ENCODE measurements around the gene SYT8. TPM values are rescaled to one million over a fixed set of nuclear protein-coding genes. Genes with fewer than 3 reads are reported as not detected.

The SYT8 gene
- total and polyA plus RNA-seq, 2 experiments from 2014 or later: not detected

DNA sequence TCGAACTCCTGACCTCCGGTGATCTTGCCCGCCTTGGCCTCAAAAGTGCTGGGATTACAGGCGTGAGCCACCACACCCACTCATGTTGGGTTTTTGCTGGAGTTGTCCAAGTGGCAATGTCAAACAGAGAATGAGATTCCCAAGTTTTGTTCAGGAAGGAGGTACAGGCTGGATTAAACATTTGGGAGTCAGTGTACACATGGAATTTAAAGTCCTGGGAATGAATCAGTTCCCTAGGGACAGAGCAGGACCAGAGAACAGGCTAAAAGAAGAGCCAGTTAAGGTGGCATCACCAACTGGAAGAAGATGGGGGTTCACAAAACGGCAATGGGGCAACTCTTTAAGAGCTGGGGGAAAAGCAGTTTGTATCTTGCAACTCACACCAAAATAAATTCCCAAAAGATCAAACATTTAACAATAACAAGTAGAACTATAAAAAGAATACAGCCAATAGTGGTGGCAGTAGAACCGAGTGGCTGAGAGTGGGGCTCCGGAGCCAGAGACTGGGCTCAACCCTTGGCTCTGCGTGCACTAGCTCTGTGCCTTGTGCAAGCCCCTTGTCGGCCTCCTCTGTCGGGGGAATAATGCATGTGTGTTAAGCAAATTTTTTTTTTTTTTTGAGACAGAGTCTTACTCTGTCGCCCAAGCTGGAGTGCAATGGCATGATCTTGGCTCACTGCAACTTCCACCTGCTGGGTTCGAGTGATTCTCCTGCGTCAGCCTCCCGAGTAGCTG is 37.2 kb upstream of the SYT8 start:
- H3K27me3 Mint-ChIP-seq (ENCODE audit: insufficient read depth, low read depth, poor library complexity): peaks cover 2% of the 10 kb centered on the region
- no peak for ATAC-seq
- no peaks in the 10 kb centered on the region for H3K79me2 ChIP-seq (replicated peaks; ENCODE audit: insufficient read depth)

More for the DNA sequence above, 37.2 kb upstream of the SYT8 start:
- Histone ChIP-seq H3K27me3 (ENCODE audit: insufficient read depth) (no peaks in the 10 kb centered on the region), H3K4me1 (ENCODE audit: insufficient read depth) (no peaks in the 10 kb centered on the region), H3K4me3 (no peak overlapping the region), H3K9me2 (ENCODE audit: insufficient read depth) (no peaks in the 10 kb centered on the region), H3K36me3 (ENCODE audit: insufficient read depth) (no peaks in the 10 kb centered on the region), H3K4me2 (no peak overlapping the region), H3F3A (replicated peaks; ENCODE audit: low read depth) (no peaks in the 10 kb centered on the region), H2AFZ (no peak overlapping the region), H3K27ac (ENCODE audit: low read depth) (no peak overlapping the region), H4K20me1 (replicated peaks; ENCODE audit: insufficient read depth) (no peaks in the 10 kb centered on the region)
- Mint-ChIP-seq H3K27ac (no peak overlapping the region), H3K36me3 (ENCODE audit: low read depth) (no peaks in the 10 kb centered on the region), H3K9me3 (no peaks in the 10 kb centered on the region), H3K4me1 (no peaks in the 10 kb centered on the region), H3K4me3 (no peak overlapping the region)
- TF ChIP-seq ZNF331 (CRISPR knock-in tag; IDR thresholded peaks at IDR 0.05; ENCODE audit: low read depth) (no peak), NANOG (IDR thresholded peaks at IDR 0.05; ENCODE audit: borderline replicate concordance) (no peak), REST (IDR thresholded peaks at IDR 0.05; ENCODE audit: unreplicated experiment) (no peak), EZH2 (IDR thresholded peaks at IDR 0.05; ENCODE audit: low read depth, unreplicated experiment) (no peak), CTCF (conservative IDR thresholded peaks at IDR 0.05; ENCODE audit: low read depth in 2 of 2) (no peak), JUNB (IDR thresholded peaks at IDR 0.05; ENCODE audit: unreplicated experiment) (no peak), STAT1 (IDR thresholded peaks at IDR 0.05; ENCODE audit: unreplicated experiment) (no peak), CREB1 (CRISPR knock-in tag; IDR thresholded peaks at IDR 0.05; ENCODE audit: low read depth) (no peak), ZNF114 (CRISPR knock-in tag; IDR thresholded peaks at IDR 0.05) (no peak), EZH2phosphoT487 (IDR thresholded peaks at IDR 0.05; ENCODE audit: unreplicated experiment) (no peak), POLR2AphosphoS5 (IDR thresholded peaks at IDR 0.05; ENCODE audit: low read depth) (no peak)
- TF ChIP-seq, protein P1, sequence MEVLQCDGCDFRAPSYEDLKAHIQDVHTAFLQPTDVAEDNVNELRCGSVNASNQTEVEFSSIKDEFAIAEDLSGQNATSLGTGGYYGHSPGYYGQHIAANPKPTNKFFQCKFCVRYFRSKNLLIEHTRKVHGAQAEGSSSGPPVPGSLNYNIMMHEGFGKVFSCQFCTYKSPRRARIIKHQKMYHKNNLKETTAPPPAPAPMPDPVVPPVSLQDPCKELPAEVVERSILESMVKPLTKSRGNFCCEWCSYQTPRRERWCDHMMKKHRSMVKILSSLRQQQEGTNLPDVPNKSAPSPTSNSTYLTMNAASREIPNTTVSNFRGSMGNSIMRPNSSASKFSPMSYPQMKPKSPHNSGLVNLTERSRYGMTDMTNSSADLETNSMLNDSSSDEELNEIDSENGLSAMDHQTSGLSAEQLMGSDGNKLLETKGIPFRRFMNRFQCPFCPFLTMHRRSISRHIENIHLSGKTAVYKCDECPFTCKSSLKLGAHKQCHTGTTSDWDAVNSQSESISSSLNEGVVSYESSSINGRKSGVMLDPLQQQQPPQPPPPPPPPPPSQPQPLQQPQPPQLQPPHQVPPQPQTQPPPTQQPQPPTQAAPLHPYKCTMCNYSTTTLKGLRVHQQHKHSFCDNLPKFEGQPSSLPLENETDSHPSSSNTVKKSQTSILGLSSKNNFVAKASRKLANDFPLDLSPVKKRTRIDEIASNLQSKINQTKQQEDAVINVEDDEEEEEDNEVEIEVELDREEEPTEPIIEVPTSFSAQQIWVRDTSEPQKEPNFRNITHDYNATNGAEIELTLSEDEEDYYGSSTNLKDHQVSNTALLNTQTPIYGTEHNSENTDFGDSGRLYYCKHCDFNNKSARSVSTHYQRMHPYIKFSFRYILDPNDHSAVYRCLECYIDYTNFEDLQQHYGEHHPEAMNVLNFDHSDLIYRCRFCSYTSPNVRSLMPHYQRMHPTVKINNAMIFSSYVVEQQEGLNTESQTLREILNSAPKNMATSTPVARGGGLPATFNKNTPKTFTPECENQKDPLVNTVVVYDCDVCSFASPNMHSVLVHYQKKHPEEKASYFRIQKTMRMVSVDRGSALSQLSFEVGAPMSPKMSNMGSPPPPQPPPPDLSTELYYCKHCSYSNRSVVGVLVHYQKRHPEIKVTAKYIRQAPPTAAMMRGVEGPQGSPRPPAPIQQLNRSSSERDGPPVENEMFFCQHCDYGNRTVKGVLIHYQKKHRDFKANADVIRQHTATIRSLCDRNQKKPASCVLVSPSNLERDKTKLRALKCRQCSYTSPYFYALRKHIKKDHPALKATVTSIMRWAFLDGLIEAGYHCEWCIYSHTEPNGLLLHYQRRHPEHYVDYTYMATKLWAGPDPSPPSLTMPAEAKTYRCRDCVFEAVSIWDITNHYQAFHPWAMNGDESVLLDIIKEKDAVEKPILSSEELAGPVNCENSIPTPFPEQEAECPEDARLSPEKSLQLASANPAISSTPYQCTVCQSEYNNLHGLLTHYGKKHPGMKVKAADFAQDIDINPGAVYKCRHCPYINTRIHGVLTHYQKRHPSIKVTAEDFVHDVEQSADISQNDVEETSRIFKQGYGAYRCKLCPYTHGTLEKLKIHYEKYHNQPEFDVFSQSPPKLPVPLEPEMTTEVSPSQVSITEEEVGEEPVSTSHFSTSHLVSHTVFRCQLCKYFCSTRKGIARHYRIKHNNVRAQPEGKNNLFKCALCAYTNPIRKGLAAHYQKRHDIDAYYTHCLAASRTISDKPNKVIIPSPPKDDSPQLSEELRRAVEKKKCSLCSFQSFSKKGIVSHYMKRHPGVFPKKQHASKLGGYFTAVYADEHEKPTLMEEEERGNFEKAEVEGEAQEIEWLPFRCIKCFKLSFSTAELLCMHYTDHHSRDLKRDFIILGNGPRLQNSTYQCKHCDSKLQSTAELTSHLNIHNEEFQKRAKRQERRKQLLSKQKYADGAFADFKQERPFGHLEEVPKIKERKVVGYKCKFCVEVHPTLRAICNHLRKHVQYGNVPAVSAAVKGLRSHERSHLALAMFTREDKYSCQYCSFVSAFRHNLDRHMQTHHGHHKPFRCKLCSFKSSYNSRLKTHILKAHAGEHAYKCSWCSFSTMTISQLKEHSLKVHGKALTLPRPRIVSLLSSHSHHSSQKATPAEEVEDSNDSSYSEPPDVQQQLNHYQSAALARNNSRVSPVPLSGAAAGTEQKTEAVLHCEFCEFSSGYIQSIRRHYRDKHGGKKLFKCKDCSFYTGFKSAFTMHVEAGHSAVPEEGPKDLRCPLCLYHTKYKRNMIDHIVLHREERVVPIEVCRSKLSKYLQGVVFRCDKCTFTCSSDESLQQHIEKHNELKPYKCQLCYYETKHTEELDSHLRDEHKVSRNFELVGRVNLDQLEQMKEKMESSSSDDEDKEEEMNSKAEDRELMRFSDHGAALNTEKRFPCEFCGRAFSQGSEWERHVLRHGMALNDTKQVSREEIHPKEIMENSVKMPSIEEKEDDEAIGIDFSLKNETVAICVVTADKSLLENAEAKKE (CRISPR knock-in tag; IDR thresholded peaks at IDR 0.05): no peak
- TF ChIP-seq, protein P2, sequence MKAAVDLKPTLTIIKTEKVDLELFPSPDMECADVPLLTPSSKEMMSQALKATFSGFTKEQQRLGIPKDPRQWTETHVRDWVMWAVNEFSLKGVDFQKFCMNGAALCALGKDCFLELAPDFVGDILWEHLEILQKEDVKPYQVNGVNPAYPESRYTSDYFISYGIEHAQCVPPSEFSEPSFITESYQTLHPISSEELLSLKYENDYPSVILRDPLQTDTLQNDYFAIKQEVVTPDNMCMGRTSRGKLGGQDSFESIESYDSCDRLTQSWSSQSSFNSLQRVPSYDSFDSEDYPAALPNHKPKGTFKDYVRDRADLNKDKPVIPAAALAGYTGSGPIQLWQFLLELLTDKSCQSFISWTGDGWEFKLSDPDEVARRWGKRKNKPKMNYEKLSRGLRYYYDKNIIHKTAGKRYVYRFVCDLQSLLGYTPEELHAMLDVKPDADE (IDR thresholded peaks at IDR 0.05): no peak
- no peak for DNase-seq (ENCODE audit: low spot score)

Data from GM23338 (cell line).